Activated T-helper 1 cell treated with Interleukin-2 at 50 U/mL for 16 hours (primary cell): ENCODE measurements around the gene ZFP90.

Source experiments
- DNase-seq: peaks from one replicate; pipeline ENCODE4 v3.0.0-alpha.2; 2020; ENCODE audit warnings: low read depth

Gene ZFP90

DNA sequence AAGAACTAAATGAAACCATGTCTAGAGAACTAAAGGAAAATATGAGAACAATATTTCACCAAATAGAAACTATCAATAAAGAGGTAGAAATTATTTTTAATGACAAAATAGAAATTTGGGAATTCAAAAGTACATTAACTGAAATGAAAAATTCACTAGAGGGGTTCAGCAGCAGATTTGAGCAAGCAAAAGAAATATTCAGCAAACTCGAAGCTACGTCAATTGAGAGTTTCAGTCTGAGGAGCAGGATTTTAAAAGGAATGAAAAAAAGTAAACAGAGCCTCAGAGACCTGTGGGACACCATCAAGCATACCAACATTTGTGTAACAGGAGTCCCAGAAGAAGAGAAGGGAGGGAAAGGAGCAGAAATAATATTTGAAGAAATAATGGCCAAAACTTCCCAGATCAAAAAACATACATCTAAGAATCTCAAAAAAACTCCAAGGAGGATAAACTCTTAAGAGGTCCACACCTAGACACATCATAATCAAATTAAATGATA is 38.3 kb downstream of the ZFP90 start:
- no peak for DNase-seq

DNA sequence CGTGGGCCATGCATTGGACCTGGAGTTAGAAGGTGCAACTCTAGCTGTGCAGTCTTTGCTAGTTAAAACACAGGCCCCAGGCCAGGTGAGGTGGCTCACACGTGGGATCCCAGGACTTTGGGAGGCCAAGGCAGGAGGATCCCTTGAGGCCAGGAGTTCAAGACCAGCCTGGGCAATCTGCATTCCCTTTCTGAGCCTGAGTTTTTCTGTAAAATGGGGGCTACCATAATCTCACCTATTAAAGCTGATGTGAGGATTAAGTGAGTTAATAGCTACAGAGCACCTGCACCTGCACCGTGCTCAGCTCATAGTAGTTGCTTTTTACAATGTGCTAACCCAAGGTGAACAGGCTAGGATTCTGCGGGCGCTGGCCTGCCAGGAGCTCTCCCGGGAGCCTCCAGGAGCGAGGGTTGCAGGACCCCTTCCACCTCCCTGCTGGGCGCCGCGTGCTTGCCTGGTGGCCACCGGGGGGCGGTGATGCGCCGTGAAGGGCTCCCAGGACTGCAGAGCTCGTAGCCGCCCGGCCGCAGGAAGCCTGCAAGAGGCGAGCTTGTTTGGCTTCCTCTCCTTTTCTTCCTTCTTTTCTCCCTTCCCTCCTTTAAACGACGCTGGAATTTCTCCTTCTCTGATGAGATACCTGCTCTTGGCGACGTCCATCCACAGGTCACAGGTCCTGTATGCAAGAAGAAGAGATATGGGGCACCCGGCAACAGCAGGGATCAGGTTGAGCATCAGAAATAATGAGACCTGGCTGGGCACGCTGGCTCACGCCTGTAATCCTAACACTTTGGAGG is 51.3 kb downstream of the ZFP90 start:
- peak; percentile 22 for DNase-seq

- no peak for DNase-seq
Observed at GRCh38 chr16:68592466-68593337, 53.6 kb downstream of the ZFP90 start.

- DNase-seq, result no peak
Observed at GRCh38 chr16:68596266-68596665, 57.2 kb downstream of the ZFP90 start.

DNA sequence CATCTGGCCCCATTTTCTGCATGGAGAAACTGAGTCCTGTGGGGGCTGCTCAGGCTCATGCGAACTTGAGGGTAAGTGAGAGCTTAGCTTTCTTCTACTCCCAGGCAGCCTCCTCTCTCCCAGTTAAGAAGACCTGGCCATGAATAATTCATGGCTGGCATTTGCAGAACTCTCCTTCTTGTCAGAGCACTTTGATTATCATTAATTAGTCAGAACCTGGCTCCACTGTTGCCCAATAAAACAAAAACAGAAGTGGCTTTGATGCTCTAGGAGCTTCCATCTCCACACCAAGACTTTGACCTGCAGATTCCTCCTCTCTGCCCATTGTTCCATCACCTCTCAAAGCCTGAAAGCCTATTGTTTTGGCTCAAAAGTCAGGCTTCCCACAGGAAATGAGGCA is 60.5 kb downstream of the ZFP90 start:
- no peak for DNase-seq

DNA sequence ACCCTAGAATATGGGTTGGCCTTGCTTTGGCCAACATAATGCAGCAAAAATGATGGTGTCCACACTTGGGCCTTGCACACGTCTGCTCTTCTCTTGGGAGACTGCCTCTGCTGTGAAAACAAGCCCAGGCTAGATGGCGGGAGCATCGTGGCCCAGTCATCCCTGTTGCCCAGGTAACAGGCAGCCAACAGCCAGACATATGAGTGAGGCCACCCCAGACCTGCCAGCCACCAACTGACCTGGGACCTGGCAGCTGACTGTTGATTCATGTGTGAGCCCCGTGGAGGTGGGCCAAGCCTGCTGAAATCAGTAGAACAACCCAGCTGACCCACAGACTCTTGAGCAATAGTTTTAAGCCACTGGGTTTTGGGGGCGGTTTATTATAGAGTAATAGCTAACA is 66.7 kb downstream of the ZFP90 start:
- no peak for DNase-seq

DNA sequence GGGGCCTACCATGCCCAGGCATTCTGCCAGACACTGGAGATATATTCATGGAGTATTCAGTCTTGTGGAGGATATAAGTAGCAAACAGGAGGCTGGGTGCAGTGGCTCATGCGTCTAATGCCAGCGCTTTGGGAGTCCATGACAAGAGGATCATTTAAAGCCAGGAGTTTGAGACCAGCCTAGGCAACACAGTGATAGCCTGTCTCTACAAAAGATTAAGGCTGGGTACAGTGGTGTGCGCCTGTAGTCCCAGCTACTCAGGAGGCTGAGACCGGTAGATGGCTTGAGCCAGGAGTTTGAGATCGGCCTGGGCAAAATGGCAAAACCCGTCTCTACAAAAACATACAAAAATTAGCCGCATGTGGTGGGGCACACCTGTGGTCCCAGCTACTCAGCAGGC is 68.4 kb downstream of the ZFP90 start:
- no peak for DNase-seq

DNA sequence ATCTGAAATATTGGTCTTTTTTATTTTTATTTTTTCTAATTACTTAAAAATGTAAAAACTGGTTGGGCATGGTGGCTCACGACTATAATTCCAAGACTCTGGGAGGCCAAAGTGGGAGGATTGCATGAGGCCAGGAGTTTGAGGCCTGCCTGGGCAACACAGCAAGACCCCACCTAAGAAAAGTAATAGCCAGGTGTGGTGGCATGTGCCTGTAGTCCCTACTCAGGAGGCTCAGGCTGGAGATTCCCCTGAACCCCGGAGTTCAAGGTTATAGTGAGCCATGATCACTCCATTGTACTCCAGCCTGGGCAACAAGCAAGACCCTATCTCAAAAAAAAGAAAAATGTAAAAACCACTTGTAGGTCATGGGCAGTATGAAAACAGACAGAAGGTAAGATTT is 69.2 kb downstream of the ZFP90 start:
- no peak for DNase-seq

DNA sequence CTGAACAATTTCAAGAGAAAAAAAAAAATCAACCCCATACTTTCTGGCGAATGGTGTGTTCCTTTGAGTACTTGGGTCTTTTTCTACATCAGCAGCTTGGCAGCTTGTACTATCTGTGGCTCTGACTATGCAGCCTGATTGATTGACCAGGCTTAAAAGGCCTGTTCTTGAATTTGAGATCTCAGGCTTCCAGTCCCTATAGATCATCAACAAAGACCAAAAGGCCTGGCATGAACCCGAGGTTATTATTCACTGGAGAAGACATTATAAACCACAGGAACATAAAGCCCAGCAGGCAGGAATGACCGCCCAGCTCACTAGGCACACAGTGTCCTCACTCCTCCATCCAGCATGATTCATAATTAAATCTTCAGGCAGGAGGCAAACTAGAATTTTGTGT is 73.9 kb downstream of the ZFP90 start:
- no peak for DNase-seq

DNA sequence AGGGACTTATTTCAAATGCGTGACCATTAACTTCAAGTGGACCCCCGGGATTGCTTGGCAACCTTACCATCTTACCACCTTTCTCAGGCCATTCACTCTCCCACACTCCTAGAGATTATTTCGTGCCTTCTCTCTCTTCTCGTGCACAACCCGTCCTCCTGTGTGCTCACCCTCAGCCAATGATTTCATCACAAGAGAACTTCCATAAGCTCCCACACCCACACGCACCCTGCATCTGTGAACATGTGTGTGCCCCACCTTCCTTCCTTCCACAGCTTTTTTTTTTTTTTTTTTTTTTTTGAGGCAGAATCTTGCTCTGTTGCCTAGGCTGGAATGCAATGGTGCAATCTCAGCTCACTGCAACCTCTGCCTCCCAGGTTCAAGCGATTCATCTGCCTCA is 78.6 kb downstream of the ZFP90 start:
- no peak for DNase-seq
